Sigmoid colon (tissue), 7 donors: ENCODE measurements around the gene TEK. TPM values are rescaled to one million over a fixed set of nuclear protein-coding genes. Genes with fewer than 3 reads are reported as not detected.

Source experiments
- DNase-seq: peaks from one replicate; pipeline ENCODE4 v3.0.0-alpha.2; 2019
- H3K27ac ChIP-seq, 4 donors: fragments of 200-600 bp; sonication (generic); one replicate each; pipeline ENCODE4 v1.5.1; 2016 to 2019; ENCODE audit warnings: mild to moderate bottlenecking in 1 of 4
- H3K27me3 ChIP-seq, 3 donors: fragments of 200-600 bp; sonication (generic); one replicate each; pipeline ENCODE4 v1.5.1; 2019; ENCODE audit warnings: mild to moderate bottlenecking in 1 of 3
- H3K36me3 ChIP-seq, 4 donors: fragments of 200-600 bp; sonication (generic); one replicate each; pipeline ENCODE4 v1.5.1; 2016 to 2019
- H3K4me1 ChIP-seq, 4 donors: fragments of 200-600 bp; sonication (generic); one replicate each; pipeline ENCODE4 v1.5.1; 2017 to 2019
- H3K4me3 ChIP-seq, 4 donors: fragments of 200-600 bp; sonication (generic); one replicate each; pipeline ENCODE4 v1.5.1; 2017 to 2019; ENCODE audit warnings: mild to moderate bottlenecking in 2 of 4, moderate library complexity in 1 of 4
- H3K9me3 ChIP-seq, 4 donors: fragments of 200-600 bp in 3 of 4; sonication (generic) in 3 of 4; one replicate each; pipeline versions ENCODE4 v1.5.1 to v1.6.1; 2013 to 2019
- EP300 ChIP-seq, 4 donors: sonication (generic); formaldehyde crosslinking; IDR thresholded peaks; one replicate each; pipeline ENCODE4 v1.6.1; 2017; ENCODE audit warnings: antibody characterized with exemption in 4 of 4
- POLR2A ChIP-seq, 2 donors: fragments of 450-650 bp; IDR thresholded peaks; one replicate each; pipeline ENCODE4 v1.6.1; 2016; ENCODE audit warnings: antibody characterized with exemption in 2 of 2, mild to moderate bottlenecking in 2 of 2, moderate library complexity in 2 of 2
- POLR2AphosphoS5 ChIP-seq, 4 donors: sonication (generic); formaldehyde crosslinking; IDR thresholded peaks; one replicate each; pipeline ENCODE4 v1.6.1; 2017; ENCODE audit warnings: antibody characterized with exemption in 4 of 4
- WGBS, 2 donors: extraction: QIAGEN DNeasy Blood & Tissue Kit; methylation state at CpG; one replicate each; pipeline ENCODE4 v1.1.7; 2013; 5-methylcytosine and 5-hydroxymethylcytosine counted together
- intact Hi-C: fragments of 100-400 bp; cut with DNase I; formaldehyde crosslinking; loops from one replicate; pipeline ENCODE4 v1.15.1; 2023
- polyA plus RNA-seq, 3 donors: library from polyadenylated mRNA; stranded (reverse); fragments of 200-250 nt; gene quantifications; one replicate each; pipeline ENCODE4 v1.2.3, GENCODE V29; 2013
- total RNA-seq, 4 donors: library from RNA; depleted of rRNA; stranded (reverse); fragments of >200 nt; gene quantifications; one replicate each; pipeline ENCODE4 v1.1.0, GENCODE V29; 2016
- TF ChIP-seq, protein P1 (sequence below), 4 experiments: fragments of 450-650 bp in 3 of 4; fragments of 200-600 bp in 1 of 4; IDR thresholded peaks; one replicate each; pipeline ENCODE4 v1.5.1; 2016 to 2019; ENCODE audit warnings: antibody characterized with exemption in 4 of 4, mild to moderate bottlenecking in 3 of 4, moderate library complexity in 2 of 4
- donor health status: healthy with polysubstance abuse.
- donor health status: Bipolar disorder and iron deficiency.
- donor health status: healthy.

Gene TEK
- total and polyA plus RNA-seq, 7 donors = 0.23 to 11.1 (median 5.8) TPM

DNA sequence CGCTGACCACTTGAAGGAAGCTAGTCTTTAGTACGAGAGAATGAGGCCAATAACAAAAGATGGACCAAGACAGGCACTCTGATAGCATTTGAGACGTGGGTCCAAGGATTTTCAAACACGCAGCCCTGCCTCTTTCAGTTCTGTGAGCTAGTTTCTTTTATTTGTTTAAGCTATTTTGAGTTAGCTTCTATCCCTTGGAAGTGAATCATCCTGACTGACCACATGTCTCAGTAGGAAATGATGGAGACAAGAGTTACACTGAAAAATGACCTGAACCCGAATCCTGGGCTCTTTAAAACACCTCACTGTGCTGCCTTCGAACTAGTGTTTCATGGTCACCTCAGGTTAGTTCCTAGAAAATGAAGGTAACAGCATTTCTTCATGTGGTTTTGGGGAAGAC is 9.9 kb downstream of the TEK start:
- H3K9me3 ChIP-seq = no peaks in the 10 kb centered on the region

DNA sequence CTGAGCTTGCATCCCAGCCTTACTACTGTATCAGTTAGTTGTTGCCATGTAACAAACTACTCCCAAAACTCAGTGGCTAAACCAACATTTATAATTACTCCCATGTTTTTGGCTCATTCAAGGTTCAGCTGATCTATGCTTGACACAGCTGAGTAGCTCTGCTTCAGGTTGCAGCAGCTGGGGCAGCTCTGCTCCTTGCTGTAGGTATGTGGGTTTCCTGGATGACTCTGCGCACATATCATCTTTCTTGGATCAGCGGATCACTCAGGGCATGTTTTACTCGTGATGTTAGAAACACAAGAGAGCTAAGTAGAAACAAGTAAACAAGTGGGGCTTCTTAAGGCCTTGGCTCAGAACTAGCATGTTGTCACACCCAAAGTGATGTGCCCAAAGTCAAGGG is 15.1 kb downstream of the TEK start:
- Histone ChIP-seq H3K27me3 (no peaks in the 10 kb centered on the region), H3K9me3 (no peaks in the 10 kb centered on the region), H3K4me1 (peaks cover 0 to 32% (median 29%) of the 10 kb centered on the region in 4 donors), H3K36me3 (no peaks in the 10 kb centered on the region), H3K4me3 (no peak overlapping the region), H3K27ac (peak overlapping the region in 3 of 4 donors; percentile 59 to 76 (median 70))
- intact Hi-C loops = loop anchor here (10.0 kb wide), 1 partner anchor 421 kb away; no protein-coding TSS in a partner anchor
- WGBS, 2 donors = 50 to 91% methylated on average over 3 of the region's 3 CpGs
- peak in 1 of 4 donors; percentile 8 for TF ChIP-seq POLR2AphosphoS5 (IDR thresholded peaks at IDR 0.05)
- TF ChIP-seq EP300 (IDR thresholded peaks at IDR 0.05) = no peak
- DNase-seq = no peak

More for the DNA sequence above, 9.9 kb downstream of the TEK start:
- H3K36me3 ChIP-seq = no peaks in the 10 kb centered on the region
- intact Hi-C loops = no loop called here
- DNase-seq = no peak
- H3K27me3 ChIP-seq = no peaks in the 10 kb centered on the region
- TF ChIP-seq, protein P1, sequence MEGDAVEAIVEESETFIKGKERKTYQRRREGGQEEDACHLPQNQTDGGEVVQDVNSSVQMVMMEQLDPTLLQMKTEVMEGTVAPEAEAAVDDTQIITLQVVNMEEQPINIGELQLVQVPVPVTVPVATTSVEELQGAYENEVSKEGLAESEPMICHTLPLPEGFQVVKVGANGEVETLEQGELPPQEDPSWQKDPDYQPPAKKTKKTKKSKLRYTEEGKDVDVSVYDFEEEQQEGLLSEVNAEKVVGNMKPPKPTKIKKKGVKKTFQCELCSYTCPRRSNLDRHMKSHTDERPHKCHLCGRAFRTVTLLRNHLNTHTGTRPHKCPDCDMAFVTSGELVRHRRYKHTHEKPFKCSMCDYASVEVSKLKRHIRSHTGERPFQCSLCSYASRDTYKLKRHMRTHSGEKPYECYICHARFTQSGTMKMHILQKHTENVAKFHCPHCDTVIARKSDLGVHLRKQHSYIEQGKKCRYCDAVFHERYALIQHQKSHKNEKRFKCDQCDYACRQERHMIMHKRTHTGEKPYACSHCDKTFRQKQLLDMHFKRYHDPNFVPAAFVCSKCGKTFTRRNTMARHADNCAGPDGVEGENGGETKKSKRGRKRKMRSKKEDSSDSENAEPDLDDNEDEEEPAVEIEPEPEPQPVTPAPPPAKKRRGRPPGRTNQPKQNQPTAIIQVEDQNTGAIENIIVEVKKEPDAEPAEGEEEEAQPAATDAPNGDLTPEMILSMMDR (IDR thresholded peaks at IDR 0.05) = no peak
- H3K4me3 ChIP-seq = no peak overlapping the region
- no peak overlapping the region for H3K27ac ChIP-seq
- 85 to 87% methylated on average over 6 of the region's 6 CpGs for WGBS, 2 donors
- no peaks in the 10 kb centered on the region for H3K4me1 ChIP-seq

DNA sequence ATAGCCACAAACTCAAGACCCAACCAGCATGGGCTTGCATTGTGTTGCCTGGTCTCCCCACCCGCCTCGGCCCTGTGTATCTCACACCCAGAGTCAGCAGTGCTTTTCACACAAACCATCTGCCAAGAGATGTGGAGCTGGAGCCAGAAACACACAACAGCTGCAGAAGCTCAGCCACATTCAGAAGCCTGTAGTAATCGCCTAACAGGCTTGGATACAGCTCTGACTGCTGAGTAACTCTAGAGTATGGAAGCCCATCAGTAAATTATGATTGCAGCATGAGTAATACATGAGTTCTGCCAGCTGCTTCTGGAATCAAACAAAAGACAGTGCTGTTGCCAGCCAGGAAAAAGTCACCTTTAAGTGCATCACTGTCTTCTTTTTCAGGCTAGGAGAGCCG is 16.0 kb downstream of the TEK start:
- TF ChIP-seq POLR2A (IDR thresholded peaks at IDR 0.05) (no peak), EP300 (IDR thresholded peaks at IDR 0.05) (peak in 3 of 4 donors; percentile 43 to 66 (median 63)), POLR2AphosphoS5 (IDR thresholded peaks at IDR 0.05) (peak; percentile 84 to 92 (median 88))
- TF ChIP-seq, protein P1 (IDR thresholded peaks at IDR 0.05) = no peak
- H3K9me3 ChIP-seq = no peaks in the 10 kb centered on the region

DNA sequence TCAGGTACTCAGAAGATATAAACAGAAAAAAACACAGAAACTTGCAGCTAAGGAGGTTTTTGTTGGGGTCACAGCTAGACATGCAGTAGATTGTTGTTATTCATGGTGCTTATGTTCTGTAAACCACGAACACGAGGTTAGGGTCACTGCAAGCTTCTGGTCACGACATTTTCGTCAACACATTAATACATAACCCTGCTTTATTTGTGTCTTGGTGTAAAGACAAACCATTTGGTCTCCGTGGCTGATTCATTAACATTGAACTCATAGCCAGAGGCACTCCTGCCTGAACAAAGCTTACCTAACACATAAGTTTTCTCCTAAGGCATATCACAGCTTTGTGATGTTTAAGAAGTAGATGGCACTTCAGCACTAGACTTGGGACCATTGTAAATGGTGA is 16.9 kb downstream of the TEK start:
- H3K4me3 ChIP-seq = no peak overlapping the region
- WGBS, 2 donors = 74 to 77% methylated on average over 5 of the region's 5 CpGs
- H3K9me3 ChIP-seq = no peaks in the 10 kb centered on the region
- no peak for DNase-seq
- intact Hi-C loops = loop anchor here (10.0 kb wide), 1 partner anchor 419 kb away; no protein-coding TSS in a partner anchor
- TF ChIP-seq POLR2AphosphoS5 (IDR thresholded peaks at IDR 0.05) = peak in 1 of 4 donors; percentile 9
- no peak for TF ChIP-seq EP300 (IDR thresholded peaks at IDR 0.05)
- H3K27me3 ChIP-seq = no peaks in the 10 kb centered on the region
- H3K4me1 ChIP-seq = peaks cover 0 to 32% (median 29%) of the 10 kb centered on the region in 4 donors
- no peaks in the 10 kb centered on the region for H3K36me3 ChIP-seq
- H3K27ac ChIP-seq = peak overlapping the region in 2 of 4 donors; percentile 70 to 76

More for the DNA sequence above, 16.0 kb downstream of the TEK start:
- Histone ChIP-seq H3K27me3 (no peaks in the 10 kb centered on the region), H3K4me1 (peaks cover 0 to 32% (median 29%) of the 10 kb centered on the region in 4 donors), H3K4me3 (no peak overlapping the region), H3K36me3 (no peaks in the 10 kb centered on the region), H3K27ac (peak overlapping the region; percentile 58 to 76 (median 64))
- intact Hi-C loops = loop anchor here (10.0 kb wide), 1 partner anchor 420 kb away; no protein-coding TSS in a partner anchor
- WGBS, 2 donors = 48 to 53% methylated on average over 4 of the region's 4 CpGs
- peak; percentile 93 for DNase-seq

- Histone ChIP-seq H3K9me3 (no peaks in the 10 kb centered on the region), H3K4me1 (peaks cover 0 to 32% (median 29%) of the 10 kb centered on the region in 4 donors), H3K36me3 (no peaks in the 10 kb centered on the region), H3K27me3 (no peaks in the 10 kb centered on the region), H3K4me3 (no peak overlapping the region), H3K27ac (peak overlapping the region in 2 of 4 donors; percentile 70 to 76)
- TF ChIP-seq EP300 (IDR thresholded peaks at IDR 0.05) = peak in 1 of 4 donors; percentile 41
- peak; percentile 27 to 81 (median 59) for TF ChIP-seq POLR2AphosphoS5 (IDR thresholded peaks at IDR 0.05)
- TF ChIP-seq, protein P1 (IDR thresholded peaks at IDR 0.05) = no peak
- intact Hi-C loops = loop anchor here (10.0 kb wide), 1 partner anchor 418 kb away; no protein-coding TSS in a partner anchor
- 72 to 77% methylated on average over 2 of the region's 2 CpGs for WGBS, 2 donors
- DNase-seq = no peak
Measured at GRCh38 chr9:27126670-27127069, 17.6 kb downstream of the TEK start.

DNA sequence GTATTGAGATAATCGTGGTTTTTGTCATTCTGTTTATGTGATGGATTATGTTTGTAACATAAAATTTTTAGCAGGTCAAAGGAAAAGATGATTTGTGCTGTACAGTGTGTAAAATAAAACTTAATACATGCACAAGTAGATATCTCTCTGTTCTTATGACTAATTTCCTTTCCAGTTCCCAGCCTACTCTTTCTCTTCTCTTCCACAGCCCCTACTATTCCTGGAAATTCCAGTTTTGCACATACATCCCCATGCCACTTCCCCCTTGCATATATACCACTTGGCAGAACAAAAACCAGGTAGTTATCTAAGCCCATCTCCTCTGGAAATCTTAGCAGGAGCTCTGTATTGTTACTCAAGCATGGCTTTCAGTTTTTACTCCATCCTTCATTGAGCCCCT is 20.2 kb downstream of the TEK start:
- Histone ChIP-seq H3K27ac (no peak overlapping the region), H3K27me3 (no peaks in the 10 kb centered on the region), H3K4me3 (no peak overlapping the region), H3K4me1 (peaks cover 0 to 30% (median 27%) of the 10 kb centered on the region in 4 donors), H3K9me3 (no peaks in the 10 kb centered on the region), H3K36me3 (no peaks in the 10 kb centered on the region)
- no peak for DNase-seq
- intact Hi-C loops = loop anchor here (10.0 kb wide), 1 partner anchor 416 kb away; no protein-coding TSS in a partner anchor
- WGBS, 2 donors = 73 to 75% methylated on average over 1 of the region's 1 CpG
- no peak for TF ChIP-seq POLR2A (IDR thresholded peaks at IDR 0.05)
- no peak for TF ChIP-seq EP300 (IDR thresholded peaks at IDR 0.05)
- no peak for TF ChIP-seq POLR2AphosphoS5 (IDR thresholded peaks at IDR 0.05)
- TF ChIP-seq, protein P1 (IDR thresholded peaks at IDR 0.05) = no peak
